ENCODE data around the gene DCTN3. TPM values are rescaled to one million over a fixed set of nuclear protein-coding genes. Genes with fewer than 3 reads are reported as not detected.

The DCTN3 gene
- total RNA-seq, 1 experiment from 2014 or later: 157 TPM

DNA sequence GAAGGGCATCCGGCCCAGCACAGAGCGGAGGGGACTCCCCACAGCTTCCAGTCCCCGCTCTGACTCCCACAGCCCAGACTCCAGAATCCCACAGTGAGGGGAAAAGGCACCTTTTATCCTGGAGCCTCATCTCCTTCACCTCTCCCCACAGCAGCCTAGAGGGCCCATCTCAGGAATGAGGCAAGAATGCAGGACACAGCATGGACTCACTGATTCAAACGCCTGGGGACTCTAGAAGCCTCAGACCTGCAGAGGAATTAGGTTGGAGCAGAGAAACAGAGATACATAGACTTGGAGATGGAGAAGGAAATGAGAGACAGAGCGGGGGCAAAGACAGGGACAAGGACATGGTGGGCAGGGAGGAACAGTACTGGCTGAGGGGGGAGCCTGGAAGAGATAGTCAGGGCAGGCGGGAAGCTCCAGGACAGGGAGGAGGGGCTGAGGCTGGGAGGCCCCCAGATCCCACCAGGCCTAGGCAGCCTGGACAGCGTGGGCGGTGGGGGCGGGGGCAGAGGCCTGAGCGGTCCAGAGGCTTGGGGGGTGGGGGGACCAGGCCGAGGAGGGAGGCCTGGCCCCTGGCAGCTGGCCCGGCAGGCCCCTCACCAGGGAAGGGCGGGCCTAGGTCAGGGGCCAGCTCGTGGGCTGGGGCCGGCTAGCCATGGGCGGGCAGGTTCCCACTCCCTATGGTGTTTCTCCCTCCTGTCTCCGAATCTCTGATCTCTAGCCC, 46.5 kb downstream of the DCTN3 start:
- DNase-seq (ENCODE audit: low read depth): no peak

DNA sequence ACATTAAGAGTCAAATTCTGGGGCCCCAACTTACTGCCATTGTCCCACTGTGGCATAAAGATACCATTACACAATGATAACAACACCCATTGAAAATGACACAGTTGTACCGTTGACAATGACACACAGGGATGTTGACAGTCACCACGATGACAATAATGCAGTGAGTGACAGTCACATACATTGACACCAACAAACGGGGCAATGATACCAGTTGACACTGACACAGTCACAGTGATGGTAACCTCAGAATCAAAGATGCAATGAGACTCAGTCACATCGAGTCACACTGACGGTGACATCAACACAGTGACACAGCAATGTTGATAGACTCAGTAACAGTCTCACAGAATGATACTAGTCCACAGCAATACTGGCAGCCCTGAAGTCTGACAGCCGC, 47.7 kb downstream of the DCTN3 start:
- DNase-seq (ENCODE audit: low read depth): no peak

DNA sequence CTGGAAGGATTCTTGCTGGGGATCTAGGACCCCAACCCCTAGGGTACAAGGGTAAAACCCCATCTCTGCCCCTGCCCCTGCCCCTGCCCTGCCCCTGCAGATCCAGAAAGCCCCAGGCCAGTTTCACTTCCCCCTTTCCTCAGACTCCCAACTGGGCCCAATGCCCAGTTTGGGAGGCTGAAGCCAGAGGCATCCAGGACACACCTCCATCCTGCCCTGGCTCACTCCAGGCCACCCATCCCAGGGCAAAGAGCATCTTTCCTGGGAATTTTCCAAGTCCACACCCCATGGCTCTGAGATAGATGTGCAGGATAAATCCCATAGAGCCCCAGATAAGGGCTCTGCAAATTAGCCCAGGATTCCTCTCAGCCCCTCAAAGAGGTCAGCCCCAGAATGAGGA, 48.2 kb downstream of the DCTN3 start:
- no peak for DNase-seq (ENCODE audit: low read depth)

DNA sequence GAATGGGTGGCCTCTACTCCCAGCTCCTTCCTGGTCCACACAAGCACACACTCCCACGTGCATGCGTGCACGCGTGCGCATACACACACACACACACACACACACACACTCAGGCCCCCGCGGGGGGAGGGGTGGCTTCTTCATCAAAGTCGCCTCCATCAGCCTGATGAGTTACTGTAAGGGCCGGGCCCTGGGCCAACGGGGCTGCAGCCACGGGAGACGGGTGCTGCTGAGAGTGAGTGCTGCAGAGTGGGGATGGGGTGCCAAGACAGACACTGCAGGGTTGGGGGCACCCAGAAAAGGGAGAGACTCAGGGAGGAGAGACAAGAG, 48.8 kb downstream of the DCTN3 start:
- DNase-seq (ENCODE audit: low read depth): no peak

DNA sequence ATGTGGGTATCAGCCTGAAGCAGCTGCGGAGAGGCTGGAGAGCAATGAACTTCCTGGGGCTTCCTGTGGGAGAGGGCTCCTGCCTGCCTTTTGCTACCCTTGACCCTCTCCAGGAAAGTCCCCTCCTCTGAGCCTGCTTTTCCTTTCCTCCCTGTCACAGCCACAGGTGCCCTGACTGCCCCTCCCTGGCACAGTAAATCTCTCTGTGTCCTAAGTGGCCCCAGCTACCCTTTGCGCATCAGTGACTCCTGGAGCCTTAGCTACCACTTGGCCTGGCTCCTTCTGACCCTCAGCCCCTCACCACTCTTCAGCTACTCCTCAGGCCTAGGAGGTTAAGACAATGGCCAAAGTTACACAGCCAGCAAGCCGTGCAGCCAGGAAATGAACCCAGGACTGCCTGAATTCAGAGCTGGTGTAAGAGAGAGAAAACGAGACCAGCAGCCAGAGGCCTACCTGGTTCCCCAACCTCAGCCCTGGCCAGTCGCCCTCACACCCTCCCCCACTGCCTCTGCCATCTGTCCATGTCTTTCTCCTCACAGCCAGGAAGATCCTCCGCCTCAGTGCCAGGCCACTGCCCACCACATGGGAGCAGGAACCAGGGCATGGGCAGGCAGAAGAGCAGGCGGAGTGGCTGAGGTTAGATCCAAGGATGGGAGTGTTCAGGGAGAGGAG, 49.4 kb downstream of the DCTN3 start:
- DNase-seq (ENCODE audit: low read depth): no peak

DNA sequence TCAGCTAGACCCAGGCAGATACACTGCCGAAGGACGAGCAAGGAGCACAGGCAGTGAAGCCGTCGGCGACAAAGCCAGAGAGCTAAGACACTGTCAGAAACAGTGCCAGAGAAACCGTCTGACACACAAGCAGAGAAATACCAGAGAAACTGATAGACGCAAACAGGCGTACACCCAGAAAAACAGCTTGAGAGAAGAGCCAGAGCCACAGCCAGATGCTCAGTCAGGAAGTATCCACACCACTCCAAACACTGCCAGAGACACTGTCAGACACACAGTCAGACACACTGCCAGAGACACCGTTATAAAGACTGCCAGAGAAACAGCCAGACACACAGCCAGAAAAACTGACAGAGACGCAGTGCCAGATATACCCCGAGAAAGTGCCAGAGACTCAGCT, 49.9 kb downstream of the DCTN3 start:
- DNase-seq (ENCODE audit: low read depth): no peak

DNA sequence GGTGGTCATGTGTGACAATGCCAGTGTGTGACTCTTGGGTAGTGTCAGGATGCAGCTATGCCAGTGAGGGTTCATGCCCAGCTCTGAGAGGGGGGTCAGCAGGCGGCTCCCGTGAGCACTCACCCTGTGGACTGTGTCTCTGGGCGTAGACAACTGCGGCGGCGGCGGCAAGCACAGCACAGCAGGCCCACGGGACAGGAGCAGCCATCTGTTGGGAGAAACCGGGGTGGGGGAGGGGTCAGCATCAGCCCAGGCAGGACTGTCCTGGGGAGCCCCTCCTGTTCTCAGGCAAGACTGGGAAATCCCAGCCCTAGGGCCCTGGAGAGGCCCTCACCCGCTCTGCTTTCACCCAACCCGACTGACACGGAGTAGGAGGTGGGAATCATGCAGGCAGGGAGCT, 51.5 kb downstream of the DCTN3 start:
- no peak for DNase-seq (ENCODE audit: low read depth)

DNA sequence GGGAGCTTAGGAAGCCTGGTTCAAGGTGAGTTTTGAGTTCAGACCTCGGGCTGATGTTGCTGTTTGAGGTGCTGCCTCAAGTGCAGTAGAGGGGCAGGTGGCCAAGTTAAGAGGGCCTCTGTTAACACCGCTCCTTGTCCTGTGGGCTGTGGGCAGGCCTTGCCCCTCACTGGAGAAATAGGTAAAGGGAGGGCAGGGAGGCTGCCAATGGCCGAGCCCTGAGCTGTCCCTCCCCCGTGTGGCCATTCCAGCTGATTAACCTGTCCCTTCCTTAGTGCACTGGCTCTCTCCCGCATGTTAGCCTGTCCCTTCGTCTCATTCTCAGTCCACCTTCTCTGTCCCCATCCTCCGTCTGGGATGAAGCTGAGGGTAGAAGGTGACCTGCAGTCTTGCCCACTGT, 52.2 kb downstream of the DCTN3 start:
- no peak for DNase-seq (ENCODE audit: low read depth)

DNA sequence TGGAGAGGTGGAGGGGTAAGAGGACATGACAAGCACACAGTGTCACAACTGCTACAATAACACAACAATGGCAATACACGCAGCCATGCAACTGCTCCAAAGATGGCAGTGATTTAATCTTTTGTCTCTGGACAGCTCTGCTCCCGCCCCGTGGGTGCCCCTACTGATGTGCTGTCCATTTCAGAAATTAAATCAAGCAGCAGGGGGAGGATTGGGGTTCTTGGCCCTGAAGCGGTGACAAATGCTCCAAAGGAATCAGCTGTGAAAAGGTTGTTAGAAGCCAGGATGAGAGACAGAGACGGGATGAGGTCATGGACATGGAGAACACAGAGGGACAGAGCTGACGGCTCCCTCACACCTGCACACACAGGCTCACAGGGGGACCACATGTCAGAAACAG, 53.3 kb downstream of the DCTN3 start:
- no peak for DNase-seq (ENCODE audit: low read depth)

DNA sequence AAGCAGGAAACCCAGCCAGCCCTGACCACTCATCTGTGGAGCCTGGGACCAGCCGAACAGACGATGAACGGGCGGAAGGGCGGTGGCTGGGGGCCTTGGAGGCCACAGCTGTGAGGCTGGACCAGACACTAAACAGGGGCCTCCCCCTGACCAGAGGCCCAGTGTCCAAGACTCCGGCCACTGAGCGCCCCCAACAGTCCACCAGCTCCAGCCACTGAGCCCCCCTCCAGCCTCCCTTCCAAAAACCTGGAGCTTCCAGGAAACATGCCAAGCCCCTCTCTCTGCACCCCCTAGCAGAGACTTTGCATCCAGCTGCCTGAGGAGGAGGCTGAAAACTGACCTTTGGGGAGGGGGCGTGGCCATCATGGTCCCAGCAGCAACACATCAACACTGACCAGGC, 54.0 kb downstream of the DCTN3 start:
- DNase-seq (ENCODE audit: low read depth): no peak

DNA sequence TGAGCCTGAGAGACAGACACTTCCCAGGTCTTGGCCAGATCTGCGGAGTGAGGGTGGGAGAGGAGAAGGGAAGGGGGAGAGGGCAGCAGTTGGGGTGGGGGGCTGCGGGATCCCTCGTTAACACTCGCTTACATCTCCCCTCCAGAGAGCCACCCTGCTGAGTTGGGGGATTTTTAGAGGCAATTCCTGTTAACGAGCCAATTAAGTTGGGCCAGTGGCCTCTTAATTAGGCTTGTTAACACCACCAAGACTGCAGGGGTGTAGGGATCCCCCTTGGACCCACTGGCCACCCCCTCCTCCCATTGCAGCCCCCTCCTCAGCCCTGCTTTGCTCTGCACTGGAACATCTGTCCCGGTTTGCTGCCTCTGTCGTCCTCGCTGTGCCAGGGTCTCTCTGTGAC, 54.4 kb downstream of the DCTN3 start:
- no peak for DNase-seq (ENCODE audit: low read depth)

DNA sequence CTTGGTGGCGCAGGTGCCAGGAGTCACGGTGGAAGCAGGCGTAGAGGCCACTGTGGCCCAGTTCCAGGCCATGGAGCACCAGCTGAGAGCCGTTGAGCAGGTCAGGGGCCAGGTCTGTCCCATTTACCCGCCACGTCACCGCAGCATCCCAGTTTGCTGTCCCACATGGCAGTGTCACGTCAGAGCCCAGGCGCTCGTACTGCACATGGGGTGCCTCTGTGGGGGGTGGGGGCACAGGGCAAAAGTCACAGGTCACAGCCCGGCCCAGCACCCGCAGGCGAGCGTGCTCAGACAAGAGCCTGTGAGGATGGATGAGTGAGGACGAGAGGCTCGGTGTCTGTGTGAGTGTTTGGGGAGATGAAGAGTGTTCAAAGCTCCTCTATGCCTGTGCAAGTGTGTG, 55.7 kb downstream of the DCTN3 start:
- no peak for DNase-seq (ENCODE audit: low read depth)

Other genes starting within 250 kb of the DCTN3 start
- 0.36 and 0.86 TPM in 2 replicates for gene MYORG, start 243.6 kb downstream of the DCTN3 start, total RNA-seq (2014; rRNA removed; shearing (Covaris generic))
- gene FAM219A, start 161.9 kb downstream of the DCTN3 start, total RNA-seq (2014; rRNA removed; shearing (Covaris generic)): 14.9 and 16.2 TPM in 2 replicates
- gene DNAI1, start 161.7 kb downstream of the DCTN3 start, total RNA-seq (2014; rRNA removed; shearing (Covaris generic)): not detected in 2 replicates
- gene ENHO, start 97.5 kb downstream of the DCTN3 start, total RNA-seq (2014; rRNA removed; shearing (Covaris generic)): 0.24 and 1.9 TPM in 2 replicates
- 1.6 TPM in 1 of 2 replicates, not detected in the other for gene CNTFR, start 30.8 kb downstream of the DCTN3 start, total RNA-seq (2014; rRNA removed; shearing (Covaris generic))
- gene RPP25L, start 8.4 kb downstream of the DCTN3 start, total RNA-seq (2014; rRNA removed; shearing (Covaris generic)): 22.0 and 30.8 TPM in 2 replicates
- not detected in 2 replicates for gene ARID3C, start 8.6 kb upstream of the DCTN3 start, total RNA-seq (2014; rRNA removed; shearing (Covaris generic))
- gene SIGMAR1, start 17.3 kb upstream of the DCTN3 start, total RNA-seq (2014; rRNA removed; shearing (Covaris generic)): 72.3 and 88.6 TPM in 2 replicates
- gene GALT, start 26.2 kb upstream of the DCTN3 start, total RNA-seq (2014; rRNA removed; shearing (Covaris generic)): 8.2 and 20.2 TPM in 2 replicates
- gene IL11RA, start 31.7 kb upstream of the DCTN3 start, total RNA-seq (2014; rRNA removed; shearing (Covaris generic)): 6.1 and 9.0 TPM in 2 replicates
- not detected in 2 replicates for gene CCL27, start 42.2 kb upstream of the DCTN3 start, total RNA-seq (2014; rRNA removed; shearing (Covaris generic))
- gene CCL19, start 70.8 kb upstream of the DCTN3 start, total RNA-seq (2014; rRNA removed; shearing (Covaris generic)): not detected in 2 replicates
- not detected in 2 replicates for gene CCL21, start 89.6 kb upstream of the DCTN3 start, total RNA-seq (2014; rRNA removed; shearing (Covaris generic))

All from Daoy (cell line).